Panc1 (cell line): ENCODE measurements around the gene DNM1. TPM values are rescaled to one million over a fixed set of nuclear protein-coding genes. Genes with fewer than 3 reads are reported as not detected.

Source experiments
- ATAC-seq: fragments of 200-7000 bp; cut with Tn5 transposase; 2 replicates; pipeline ENCODE4 v1.9.1; 2020; ENCODE audit warnings: mild to moderate bottlenecking, moderate library complexity
- BruUV-seq: library from RNA; stranded (reverse); fragments of 400-500 nt; replicated peaks from 2 replicates; lab custom pipeline; 2021; lab: Mats Ljungman, UMichigan
- CTCF ChIA-PET: fragments of 300-600 bp; sonication (Branson Sonifier 250); formaldehyde crosslinking; loops from one replicate; lab custom pipeline; 2022; ENCODE audit warnings: antibody characterized with exemption; lab: Charles Lee
- POLR2A ChIA-PET: fragments of 300-600 bp; sonication (Branson Sonifier 250); formaldehyde crosslinking; loops from one replicate; lab custom pipeline; 2022; ENCODE audit warnings: antibody characterized with exemption; lab: Charles Lee
- DNase-seq: peaks from one replicate; pipeline ENCODE4 v3.0.0-alpha.2; 2010; ENCODE audit warnings: low read depth, low spot score
- H3K27ac ChIP-seq: 2 replicates; pipeline ENCODE4 v1.5.1; 2011; ENCODE audit warnings: mild to moderate bottlenecking, low read length, inconsistent platforms
- H3K27me3 ChIP-seq: fragments of 200-500 bp; sonication (Bioruptor generic); 2 replicates; pipeline ENCODE4 v1.6.0; 2014; ENCODE audit warnings: low read length, inconsistent platforms; ENCODE audit not compliant: control insufficient read depth, insufficient read depth
- H3K36me3 ChIP-seq: fragments of 200-500 bp; sonication (Bioruptor generic); 2 replicates; pipeline ENCODE4 v1.5.1; 2014; ENCODE audit warnings: inconsistent platforms, mild to moderate bottlenecking, low read length, moderate library complexity; ENCODE audit not compliant: control insufficient read depth, insufficient read depth
- H3K4me1 ChIP-seq: 2 replicates; pipeline ENCODE4 v1.5.1; 2011; ENCODE audit warnings: inconsistent platforms, mild to moderate bottlenecking, low read length, moderate library complexity; ENCODE audit not compliant: control insufficient read depth, insufficient read depth
- H3K4me3 ChIP-seq, 2 experiments: 2 replicates each; pipeline ENCODE4 v1.5.1; 2011 to 2012; ENCODE audit warnings: low read depth in 2 of 2, low read length in 2 of 2, mild to moderate bottlenecking in 2 of 2, inconsistent platforms in 1 of 2, moderate library complexity in 1 of 2
- H3K9me3 ChIP-seq: fragments of 200-500 bp; sonication (Bioruptor generic); 2 replicates; pipeline ENCODE4 v1.5.1; 2014; ENCODE audit warnings: low read depth, mild to moderate bottlenecking, inconsistent platforms, low read length, moderate library complexity; ENCODE audit not compliant: control insufficient read depth, insufficient read depth
- CTCF ChIP-seq: fragments of 450-650 bp; IDR thresholded peaks from 2 replicates; pipeline ENCODE4 v1.5.1; 2017; ENCODE audit warnings: mild to moderate bottlenecking
- POLR2AphosphoS5 ChIP-seq: IDR thresholded peaks from 2 replicates; pipeline ENCODE4 v1.6.1; 2012; ENCODE audit warnings: mild to moderate bottlenecking, low read depth, low read length, moderate library complexity
- REST ChIP-seq, 2 experiments: IDR thresholded peaks; 2 replicates each; pipeline ENCODE4 v1.6.1; 2011 to 2012; ENCODE audit warnings: low read depth in 2 of 2, control low read depth in 1 of 2, low read length in 1 of 2, mild to moderate bottlenecking in 1 of 2, moderate library complexity in 1 of 2; ENCODE audit not compliant: insufficient read depth in 1 of 2
- SIN3A ChIP-seq: IDR thresholded peaks from 2 replicates; pipeline ENCODE4 v1.6.1; 2012; ENCODE audit warnings: low read depth, mild to moderate bottlenecking, low read length, moderate library complexity, borderline replicate concordance; ENCODE audit not compliant: insufficient read depth
- TCF7L2 ChIP-seq: IDR thresholded peaks from 2 replicates; pipeline ENCODE4 v1.6.1; 2011; ENCODE audit warnings: mild to moderate bottlenecking, low read depth, low read length, inconsistent platforms
- in situ Hi-C: cut with HindIII; loops from 2 replicates; pipeline ENCODE4 v1.10.0; 2016; ENCODE audit warnings: low sequenced_read_pairs, low pct_unique_long_range_greater_than_20kb
- intact Hi-C: fragments of 100-400 bp; cut with micrococcal nuclease; formaldehyde crosslinking; loops from one replicate; pipeline ENCODE4 v1.10.0; 2022; ENCODE audit not compliant: unreplicated experiment
- total RNA-seq: library from RNA; stranded (reverse); gene quantifications from one replicate; pipeline ENCODE4 v1.2.1, GENCODE V29; 2021; ENCODE audit not compliant: unreplicated experiment

The DNM1 gene
- total RNA-seq, 1 experiment from 2014 or later: 18.7 TPM

DNA sequence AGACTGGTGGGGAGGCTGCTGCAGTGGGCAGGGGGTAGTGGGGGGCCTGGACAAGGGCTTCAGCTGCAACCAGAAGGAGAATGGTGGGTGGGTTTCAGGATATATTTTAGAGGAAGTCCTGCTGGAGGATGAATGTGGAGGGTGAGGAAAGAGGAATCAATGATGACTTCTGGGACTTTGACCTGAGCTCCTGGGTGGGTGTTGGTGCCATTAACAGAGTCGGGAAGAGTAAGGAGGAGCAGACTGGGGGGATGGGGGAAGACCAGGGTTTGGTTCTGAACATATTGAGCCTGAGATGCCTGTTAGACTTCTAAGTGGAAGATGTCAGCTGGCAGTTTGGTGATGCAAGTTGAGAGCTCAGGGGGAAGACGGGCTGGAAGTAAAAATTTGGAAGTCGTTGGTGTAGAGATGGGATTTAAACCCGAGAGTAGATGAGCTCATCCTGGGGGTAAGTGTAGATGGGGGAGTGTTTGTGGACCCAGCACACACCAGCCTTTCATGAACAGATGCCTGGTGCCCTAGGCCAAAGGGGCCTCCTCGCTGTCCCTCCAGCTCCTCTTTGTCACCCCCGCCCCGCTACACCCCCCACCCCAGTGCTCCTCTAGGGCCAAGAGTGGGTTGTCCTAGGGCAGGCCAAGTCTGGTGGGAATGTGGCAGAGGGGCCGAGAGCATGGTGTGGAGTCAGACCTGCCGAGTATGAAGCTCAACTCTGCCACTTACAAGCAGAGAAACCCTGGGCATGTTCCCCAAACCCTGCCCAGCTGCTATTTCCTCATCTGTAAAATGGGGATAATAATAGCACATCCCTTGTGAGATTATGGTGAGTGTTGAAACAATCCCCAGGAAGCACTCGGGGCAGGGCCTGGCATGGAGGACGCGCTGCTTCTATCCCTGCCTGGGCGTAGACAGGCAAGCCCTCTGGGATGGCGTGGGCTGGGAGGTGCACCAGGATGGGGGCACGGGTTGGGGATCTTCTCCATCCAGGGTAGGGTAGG is 4.0 kb downstream of the DNM1 start:
- DNase-seq: no peak
- Histone ChIP-seq H3K4me3 (no peak overlapping the region), H3K4me1 (peaks cover 2% of the 10 kb centered on the region; the same call in 1 of the 2 replicates), H3K27me3 (no peaks in the 10 kb centered on the region), H3K9me3 (no peaks in the 10 kb centered on the region), H3K36me3 (no peaks in the 10 kb centered on the region), H3K27ac (no peak overlapping the region)
- ATAC-seq: no peak
- ChIA-PET CTCF (interaction anchor here (0.5 kb wide), 1 partner anchor 17 kb away, joined by 8 read pairs; no protein-coding TSS in a partner anchor), POLR2A (no interaction called here)
- no TSS peak for BruUV-seq
- TF ChIP-seq TCF7L2 (no peak), SIN3A (no peak), REST (IDR thresholded peaks at IDR 0.05; ENCODE audit: insufficient read depth in 1 of 2, low read depth in 2 of 2, low read length in 1 of 2) (no peak), CTCF (no peak)
- intact Hi-C loops: no loop called here
- in situ Hi-C loops: no loop called here

- POLR2A ChIA-PET: no interaction called here
- CTCF ChIA-PET: no interaction called here
- DNase-seq: no peak
- in situ Hi-C loops (no loop called here), intact Hi-C loops (no loop called here)
- H3K4me3 ChIP-seq: no peak overlapping the region
- H3K9me3 ChIP-seq: no peaks in the 10 kb centered on the region
- no peaks in the 10 kb centered on the region for H3K36me3 ChIP-seq
- no peaks in the 10 kb centered on the region; the same call in 1 of the 2 replicates for H3K4me1 ChIP-seq
- no peak for ATAC-seq
- TF ChIP-seq TCF7L2 (no peak), SIN3A (no peak), REST (IDR thresholded peaks at IDR 0.05; ENCODE audit: insufficient read depth in 1 of 2, low read depth in 2 of 2, low read length in 1 of 2) (no peak), POLR2AphosphoS5 (no peak), CTCF (no peak)
- no TSS peak for BruUV-seq
- no peaks in the 10 kb centered on the region for H3K27me3 ChIP-seq
- H3K27ac ChIP-seq: no peak overlapping the region
Measured at GRCh38 chr9:128208386-128208785, 5.2 kb downstream of the DNM1 start.
